ENCODE measurements around the gene RSBN1L. TPM values are rescaled to one million over a fixed set of nuclear protein-coding genes. Genes with fewer than 3 reads are reported as not detected.
"Not testable (repeated sequence)": the region's sequence is repeated elsewhere in the genome, so short reads cannot be mapped to it uniquely, and the experiment has no call there.

RSBN1L gene
- polyA plus RNA-seq, 3 donors from 2014 or later: 4.9 to 11.1 (median 6.5) TPM

DNA sequence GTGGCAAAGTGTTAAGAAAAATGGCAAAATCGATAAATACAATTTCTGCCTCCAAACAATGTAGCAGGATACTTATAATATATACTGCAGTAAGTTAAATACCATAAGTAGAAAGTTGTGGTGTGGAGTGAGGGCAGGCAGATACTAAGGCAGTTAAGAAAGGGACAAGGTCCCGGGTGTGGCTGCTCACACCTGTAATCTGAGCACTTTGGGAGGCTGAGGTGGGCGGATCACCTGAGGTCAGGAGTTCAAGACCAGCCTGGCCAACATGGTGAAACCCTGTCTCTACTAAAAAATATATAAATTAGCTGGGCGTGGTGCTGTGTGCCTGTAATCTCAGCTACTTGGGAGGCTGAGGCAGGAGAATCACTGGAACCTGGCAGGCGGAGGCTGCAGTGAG, 21.3 kb downstream of the RSBN1L start:
- H3K9me3 Mint-ChIP-seq; H3K27me3 Mint-ChIP-seq (ENCODE audit: low read depth in 3 of 3); H3K4me3 Mint-ChIP-seq; H3K36me3 Mint-ChIP-seq; DNase-seq: not testable (repeated sequence)
- H3K27ac Mint-ChIP-seq: peak overlapping the region in 2 of 6 donors; percentile 6 to 72
- H3K4me1 Mint-ChIP-seq: peaks cover 53 to 65% of the 10 kb centered on the region in 2 donors

DNA sequence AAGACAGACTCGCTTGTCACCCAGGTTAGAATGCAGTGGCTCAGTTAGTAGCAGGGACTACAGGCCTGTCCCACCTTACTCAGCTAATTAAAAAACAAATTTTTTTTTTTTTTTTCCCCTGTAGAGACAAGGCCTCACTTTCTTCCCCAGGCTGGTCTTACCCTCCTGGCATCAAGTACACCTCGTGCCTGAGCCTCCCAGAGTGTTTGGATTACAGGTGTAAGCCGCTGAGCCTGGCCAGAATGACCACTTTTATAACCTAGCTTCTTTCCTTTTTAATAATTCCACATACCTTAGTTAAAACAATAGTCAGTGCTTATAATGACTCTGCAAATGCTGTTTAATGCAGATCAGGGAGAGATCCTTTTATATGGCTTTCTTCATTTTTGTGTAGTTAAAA, 31.3 kb downstream of the RSBN1L start:
- Mint-ChIP-seq H3K4me1 (peaks cover 49 to 59% of the 10 kb centered on the region in 2 donors), H3K4me3 (peak overlapping the region; percentile 40 to 60 (median 52)), H3K27ac (peak overlapping the region; percentile 73 to 94 (median 81)), H3K36me3 (no peaks in the 10 kb centered on the region), H3K27me3 (ENCODE audit: low read depth in 3 of 3) (peaks cover 0 to 2% (median 0%) of the 10 kb centered on the region in 3 donors), H3K9me3 (no peaks in the 10 kb centered on the region)
- no peak for DNase-seq

DNA sequence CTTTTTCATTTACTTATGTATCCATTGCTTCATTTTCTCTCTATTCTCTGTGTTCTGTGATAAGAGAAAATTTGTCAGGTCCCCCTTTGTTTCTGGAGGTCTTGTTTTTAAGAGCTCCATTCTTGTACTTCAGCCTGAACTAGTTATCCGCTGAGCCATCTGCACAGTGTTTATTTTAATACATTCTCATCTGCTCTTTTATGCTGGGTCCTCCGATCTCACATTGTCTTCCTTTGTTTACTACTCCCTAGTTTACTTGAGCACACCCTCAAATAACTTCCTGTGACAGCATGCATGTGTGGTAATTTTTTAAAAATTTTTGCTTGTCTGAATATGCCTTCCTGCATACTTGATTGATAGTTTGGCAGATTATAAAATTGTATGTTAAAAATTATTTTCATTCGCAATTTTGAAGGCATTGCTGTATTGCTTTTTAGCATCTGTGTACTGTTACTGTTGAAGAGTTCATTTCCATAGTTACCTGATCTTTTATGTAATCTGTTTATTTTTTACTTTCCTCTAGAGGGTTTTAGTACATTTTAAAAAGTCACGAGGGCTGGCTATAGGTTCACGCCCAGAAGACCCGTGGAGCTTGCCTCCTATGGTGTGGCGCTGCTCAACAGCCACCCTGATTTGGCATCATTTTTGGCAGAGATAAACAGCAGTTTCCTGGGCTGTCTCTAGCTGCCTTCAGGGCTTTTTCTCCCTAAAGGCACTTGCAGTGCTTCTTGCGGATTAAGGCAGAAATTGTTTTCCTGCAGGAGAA, 31.9 kb downstream of the RSBN1L start:
- H3K27ac Mint-ChIP-seq: peak overlapping the region; percentile 73 to 94 (median 81)
- H3K4me3 Mint-ChIP-seq: peak overlapping the region; percentile 40 to 60 (median 52)
- no peaks in the 10 kb centered on the region for H3K36me3 Mint-ChIP-seq

DNA sequence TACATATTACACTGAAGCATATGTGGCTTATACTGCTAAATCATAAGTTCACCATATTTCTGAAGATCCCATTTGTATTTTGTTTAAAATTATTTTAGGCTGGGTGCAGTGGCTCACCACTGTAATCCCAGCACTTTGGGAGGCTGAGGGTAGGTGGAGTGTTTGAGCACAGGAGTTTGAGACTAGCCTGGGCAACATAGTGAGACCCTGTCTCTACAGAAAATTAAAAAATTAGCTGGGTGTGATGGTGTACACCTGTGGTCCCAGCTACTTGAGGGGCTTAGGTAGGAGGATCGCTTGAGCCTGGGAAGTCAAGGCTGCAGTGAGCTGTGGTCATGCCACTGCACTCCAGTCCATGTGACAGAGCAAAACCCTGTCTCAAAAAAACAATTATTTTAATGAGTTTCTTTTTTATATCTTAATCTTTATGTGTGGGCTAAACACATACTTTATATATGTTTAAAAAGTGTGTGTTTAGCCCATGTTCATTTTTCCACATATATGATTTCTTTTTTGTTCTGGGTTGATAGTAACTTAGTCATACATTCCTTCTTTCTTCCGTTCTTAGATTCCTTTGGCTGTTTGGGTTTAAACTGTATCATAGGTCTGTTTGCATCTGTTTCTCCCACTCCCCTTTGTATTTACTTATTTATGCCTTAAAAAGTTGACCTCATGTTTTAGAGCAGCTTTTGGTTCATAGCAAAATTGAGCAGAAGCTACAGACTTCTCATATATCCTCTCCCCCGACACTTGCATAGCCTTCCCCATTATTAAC, 33.5 kb downstream of the RSBN1L start:
- Mint-ChIP-seq H3K27ac (peak overlapping the region in 5 of 6 donors; percentile 73 to 84 (median 82)), H3K4me1 (peaks cover 61 to 77% of the 10 kb centered on the region in 2 donors), H3K9me3 (no peaks in the 10 kb centered on the region), H3K36me3 (no peaks in the 10 kb centered on the region), H3K27me3 (ENCODE audit: low read depth in 3 of 3) (peaks cover 0 to 2% (median 0%) of the 10 kb centered on the region in 3 donors), H3K4me3 (peak overlapping the region in 2 of 5 donors; percentile 39 to 57)
- DNase-seq: no peak

More for the DNA sequence above, 31.9 kb downstream of the RSBN1L start:
- peak in 2 of 3 donors; percentile 14 to 21 for DNase-seq
- peaks cover 0 to 2% (median 0%) of the 10 kb centered on the region in 3 donors for H3K27me3 Mint-ChIP-seq (ENCODE audit: low read depth in 3 of 3)
- H3K4me1 Mint-ChIP-seq: peaks cover 54 to 65% of the 10 kb centered on the region in 2 donors
- no peaks in the 10 kb centered on the region for H3K9me3 Mint-ChIP-seq

DNA sequence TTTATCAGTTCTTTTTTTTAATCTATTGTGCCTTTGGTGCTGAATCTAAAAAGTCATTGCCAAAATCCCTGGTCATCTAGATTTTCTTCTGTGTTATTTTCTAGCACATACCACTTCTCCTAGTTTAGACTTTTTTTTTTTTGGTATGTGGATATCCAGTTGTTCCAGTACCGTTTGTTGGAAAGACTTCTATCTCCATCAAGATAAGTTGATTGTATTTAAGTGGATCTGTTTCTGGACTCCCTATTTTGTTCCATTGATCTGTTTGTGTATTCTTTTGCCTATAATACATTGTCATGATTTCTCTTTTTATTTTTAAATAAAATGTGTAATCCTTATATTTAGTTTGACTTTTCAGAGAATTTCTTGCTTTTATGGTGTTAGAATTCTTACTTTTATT, 35.5 kb downstream of the RSBN1L start:
- H3K27me3 Mint-ChIP-seq (ENCODE audit: low read depth in 3 of 3): peaks cover 0 to 2% (median 0%) of the 10 kb centered on the region in 3 donors
- peaks cover 64 to 90% of the 10 kb centered on the region in 2 donors for H3K4me1 Mint-ChIP-seq
- no peaks in the 10 kb centered on the region for H3K9me3 Mint-ChIP-seq
- no peak for DNase-seq
- peak overlapping the region in 1 of 6 donors; percentile 35 for H3K27ac Mint-ChIP-seq
- H3K4me3 Mint-ChIP-seq: no peak overlapping the region
- no peaks in the 10 kb centered on the region for H3K36me3 Mint-ChIP-seq

DNA sequence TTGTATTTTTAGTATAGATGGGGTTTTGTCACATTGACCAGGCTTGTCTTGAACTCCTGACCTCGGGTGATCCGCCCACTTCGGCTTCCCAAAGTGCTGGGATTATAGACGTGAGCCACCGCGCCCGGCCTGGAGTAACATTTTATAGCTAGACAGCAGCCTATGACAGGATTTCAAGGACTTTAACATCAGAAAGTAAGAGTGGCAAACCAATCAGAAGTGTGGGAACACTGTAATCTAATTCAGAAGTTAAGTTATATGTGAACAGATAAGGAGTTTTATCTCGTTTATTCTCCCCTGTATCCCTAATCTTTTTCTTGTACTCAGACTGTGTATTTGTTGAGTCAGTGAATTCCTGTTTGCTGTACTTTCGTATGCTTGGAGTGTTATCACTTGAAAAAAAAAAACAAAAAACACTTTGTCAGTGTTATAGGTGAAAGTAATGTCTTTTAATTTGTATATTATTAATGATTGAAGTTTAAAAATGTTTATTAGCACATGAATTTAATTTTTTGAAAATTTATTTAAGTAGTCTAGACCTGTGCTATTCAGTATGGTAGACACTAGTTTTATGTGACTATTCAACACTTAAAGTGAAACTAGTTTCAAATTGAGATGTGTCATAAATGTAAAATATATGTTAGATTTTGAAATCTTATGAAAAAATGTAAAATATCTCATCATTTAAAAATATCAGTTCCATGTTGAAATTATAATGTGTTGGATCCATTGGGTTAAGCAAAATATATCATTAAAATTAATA, 38.6 kb downstream of the RSBN1L start:
- H3K9me3 Mint-ChIP-seq: no peaks in the 10 kb centered on the region

DNA sequence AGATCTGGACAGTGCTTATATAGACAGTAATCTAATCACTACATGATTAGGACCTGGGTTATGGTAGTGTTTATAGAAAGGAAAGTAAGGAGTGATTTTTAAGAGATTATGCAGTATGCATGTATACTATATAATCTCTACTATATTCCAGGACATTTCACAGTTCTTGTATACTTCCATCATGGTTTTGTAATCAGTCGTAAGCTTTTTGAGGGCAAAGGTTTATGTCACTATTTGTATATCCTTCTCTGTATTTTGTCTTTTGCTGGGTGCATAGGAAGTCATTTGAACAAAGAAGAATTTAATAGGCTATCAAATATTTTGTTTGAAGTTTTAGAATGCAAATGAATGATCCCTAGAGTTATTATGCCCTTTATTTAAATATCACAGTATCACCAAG, 39.2 kb downstream of the RSBN1L start:
- Mint-ChIP-seq H3K27ac (peak overlapping the region in 3 of 6 donors; percentile 8 to 35 (median 11)), H3K9me3 (peaks cover 0 to 2% (median 0%) of the 10 kb centered on the region in 6 donors), H3K36me3 (peaks cover 0 to 7% (median 0%) of the 10 kb centered on the region in 3 donors), H3K27me3 (ENCODE audit: low read depth in 3 of 3) (peaks cover 0 to 2% (median 0%) of the 10 kb centered on the region in 3 donors), H3K4me3 (no peak overlapping the region), H3K4me1 (peaks cover 35 to 70% of the 10 kb centered on the region in 2 donors)
- DNase-seq: no peak

More for the DNA sequence above, 38.6 kb downstream of the RSBN1L start:
- peak overlapping the region in 3 of 5 donors; percentile 20 to 27 (median 25) for H3K4me3 Mint-ChIP-seq
- H3K27me3 Mint-ChIP-seq (ENCODE audit: low read depth in 3 of 3): peaks cover 0 to 2% (median 0%) of the 10 kb centered on the region in 3 donors
- H3K36me3 Mint-ChIP-seq: peaks cover 0 to 7% (median 0%) of the 10 kb centered on the region in 3 donors
- peaks cover 41 to 70% of the 10 kb centered on the region in 2 donors for H3K4me1 Mint-ChIP-seq
- H3K27ac Mint-ChIP-seq: peak overlapping the region in 2 of 6 donors; percentile 8 to 55
- no peak for DNase-seq

DNA sequence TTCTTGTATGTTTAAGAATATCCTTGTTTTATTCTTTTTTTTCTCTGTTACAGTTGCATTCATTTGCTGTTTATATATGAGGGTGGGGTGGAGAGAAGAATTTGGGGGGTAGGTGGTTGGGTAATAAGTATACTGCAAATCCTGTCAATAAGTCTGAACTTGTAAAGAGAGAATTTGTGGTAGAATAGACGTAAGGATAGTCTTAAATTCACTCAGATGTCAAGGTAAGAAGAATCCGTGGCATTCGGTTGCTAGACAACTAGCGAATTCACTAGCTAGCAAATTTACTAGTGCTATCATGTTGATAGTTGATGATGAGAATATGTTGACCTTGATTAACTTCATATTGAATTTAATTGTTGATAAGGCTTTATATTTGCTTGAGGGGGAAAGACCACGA, 40.7 kb downstream of the RSBN1L start:
- peak overlapping the region in 1 of 6 donors; percentile 21 for H3K27ac Mint-ChIP-seq

DNA sequence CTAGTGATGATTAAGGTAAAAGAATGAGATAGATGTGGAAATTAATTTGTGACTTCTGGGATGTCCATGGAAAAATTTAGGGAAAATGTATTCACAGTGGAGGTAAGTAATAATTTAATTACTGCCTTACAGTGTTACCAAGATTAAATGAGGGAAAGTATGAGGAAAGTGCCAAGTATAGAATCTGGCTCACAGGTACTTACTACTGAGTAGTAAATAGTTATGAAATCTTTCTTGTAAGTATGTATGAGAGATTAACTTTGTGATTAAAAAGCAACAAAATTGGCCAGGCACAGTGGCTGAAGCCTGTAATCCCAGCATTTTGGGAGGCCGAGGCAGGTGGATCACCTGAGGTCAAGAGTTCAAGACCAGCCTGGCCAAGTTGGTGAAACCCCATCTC, 42.1 kb downstream of the RSBN1L start:
- H3K9me3 Mint-ChIP-seq: peaks cover 0 to 2% (median 0%) of the 10 kb centered on the region in 6 donors
- H3K36me3 Mint-ChIP-seq: peaks cover 0 to 7% (median under 1%) of the 10 kb centered on the region in 3 donors
- no peak for DNase-seq
- H3K27ac Mint-ChIP-seq: peak overlapping the region in 2 of 6 donors; percentile 65 to 77
- H3K4me3 Mint-ChIP-seq: no peak overlapping the region
- no peaks in the 10 kb centered on the region for H3K27me3 Mint-ChIP-seq (ENCODE audit: low read depth in 3 of 3)
- peaks cover 17 to 50% of the 10 kb centered on the region in 2 donors for H3K4me1 Mint-ChIP-seq

More for the DNA sequence above, 40.7 kb downstream of the RSBN1L start:
- peaks cover 0 to 2% (median 0%) of the 10 kb centered on the region in 6 donors for H3K9me3 Mint-ChIP-seq
- H3K4me1 Mint-ChIP-seq: peaks cover 22 to 60% of the 10 kb centered on the region in 2 donors
- H3K27me3 Mint-ChIP-seq (ENCODE audit: low read depth in 3 of 3): no peaks in the 10 kb centered on the region
- H3K36me3 Mint-ChIP-seq: peaks cover 0 to 7% (median 0%) of the 10 kb centered on the region in 3 donors
- no peak for DNase-seq
- no peak overlapping the region for H3K4me3 Mint-ChIP-seq

DNA sequence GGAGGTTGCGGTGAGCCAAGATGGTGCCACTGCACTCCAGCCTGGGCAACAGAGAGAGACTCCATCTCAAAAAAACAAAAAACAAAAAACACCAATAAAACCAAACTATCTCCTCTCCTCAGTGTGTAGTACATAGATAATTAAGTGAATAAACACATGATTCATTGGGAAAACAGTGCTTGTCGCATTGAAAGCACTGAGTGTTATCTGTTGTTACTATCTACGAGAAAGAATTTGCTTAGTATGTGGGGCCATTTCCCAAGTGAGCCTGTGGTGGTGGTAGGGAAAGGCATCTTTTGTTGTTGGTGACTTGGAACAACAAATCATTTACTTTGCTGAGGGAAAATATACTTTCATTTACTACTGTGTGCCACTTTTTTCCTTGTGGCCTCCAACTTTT, 42.6 kb downstream of the RSBN1L start:
- DNase-seq: no peak
- Mint-ChIP-seq H3K27ac (peak overlapping the region in 2 of 6 donors; percentile 12 to 24), H3K4me3 (no peak overlapping the region), H3K4me1 (peaks cover 14 to 49% of the 10 kb centered on the region in 2 donors), H3K36me3 (peaks cover 0 to 7% (median 3%) of the 10 kb centered on the region in 3 donors), H3K9me3 (peaks cover 0 to 2% (median 0%) of the 10 kb centered on the region in 6 donors), H3K27me3 (ENCODE audit: low read depth in 3 of 3) (no peaks in the 10 kb centered on the region)

DNA sequence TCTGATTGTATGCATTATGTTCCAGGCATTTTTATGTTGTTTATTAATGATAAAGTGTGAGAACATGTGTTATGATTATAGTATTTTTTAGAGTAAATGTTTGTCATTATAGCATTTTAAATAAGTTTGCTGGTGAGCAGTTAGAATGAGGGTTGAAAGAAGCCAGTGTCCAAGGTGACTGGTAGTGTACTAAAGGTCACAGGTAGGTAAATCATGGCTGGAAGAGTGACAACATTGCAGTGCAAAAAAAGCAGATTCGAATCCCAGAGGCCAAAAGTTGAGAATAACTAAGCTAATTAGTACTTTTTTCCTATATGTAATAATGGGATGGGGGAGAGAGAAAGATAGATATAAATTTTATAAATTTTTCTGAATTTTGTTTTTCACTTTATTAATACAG, 44.0 kb downstream of the RSBN1L start:
- peaks cover 9 to 48% of the 10 kb centered on the region in 2 donors for H3K4me1 Mint-ChIP-seq
- H3K9me3 Mint-ChIP-seq: peaks cover 0 to 2% (median 0%) of the 10 kb centered on the region in 6 donors
- peaks cover 0 to 3% (median 0%) of the 10 kb centered on the region in 3 donors for H3K27me3 Mint-ChIP-seq (ENCODE audit: low read depth in 3 of 3)
- peaks cover 0 to 7% (median 4%) of the 10 kb centered on the region in 3 donors for H3K36me3 Mint-ChIP-seq
- no peak for DNase-seq
- peak overlapping the region in 4 of 6 donors; percentile 42 to 84 (median 62) for H3K27ac Mint-ChIP-seq
- no peak overlapping the region for H3K4me3 Mint-ChIP-seq

DNA sequence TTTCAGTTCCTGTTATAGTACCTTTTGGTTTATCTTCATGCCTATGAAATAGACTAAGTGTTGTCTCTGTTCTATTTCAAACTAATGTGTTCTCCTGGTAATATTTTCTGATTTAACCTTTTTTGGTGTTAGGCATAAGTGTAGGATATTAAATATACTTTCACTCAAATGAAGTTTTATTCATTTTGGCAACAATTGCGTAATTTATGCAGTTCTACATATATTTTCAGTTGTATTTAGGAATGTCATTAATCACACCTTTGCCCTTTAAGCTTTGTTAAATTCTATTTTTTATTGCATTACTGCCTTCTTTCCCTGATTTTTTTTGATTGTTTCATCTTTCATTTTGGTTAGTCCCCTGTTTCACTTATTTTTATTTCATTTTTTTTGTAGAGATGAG, 47.3 kb downstream of the RSBN1L start:
- Mint-ChIP-seq H3K36me3 (peaks cover 0 to 6% (median 3%) of the 10 kb centered on the region in 3 donors), H3K9me3 (peaks cover 0 to 2% (median 0%) of the 10 kb centered on the region in 6 donors), H3K27me3 (ENCODE audit: low read depth in 3 of 3) (peaks cover 0 to 3% (median 0%) of the 10 kb centered on the region in 3 donors), H3K4me1 (peaks cover 23 to 57% of the 10 kb centered on the region in 2 donors), H3K4me3 (no peak overlapping the region), H3K27ac (peak overlapping the region in 4 of 6 donors; percentile 49 to 59 (median 54))
- no peak for DNase-seq

DNA sequence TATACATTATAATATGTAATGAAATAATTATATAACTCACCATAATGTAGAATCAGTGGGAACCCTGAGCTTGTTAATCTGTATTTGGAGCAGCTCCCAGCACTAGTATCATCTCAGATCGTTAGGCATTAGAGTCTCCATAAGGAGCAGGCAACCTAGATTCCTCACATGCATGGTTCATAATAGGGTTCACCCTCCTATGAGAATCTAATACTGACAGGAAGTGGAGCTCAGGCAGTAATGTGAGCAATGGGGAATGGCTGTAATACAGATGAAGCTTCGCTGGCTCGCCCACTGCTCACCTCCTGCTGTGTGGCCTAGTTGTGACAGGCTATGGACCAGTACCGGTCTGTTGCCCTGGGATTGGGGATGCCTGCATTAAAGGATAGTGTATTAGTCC, 49.5 kb downstream of the RSBN1L start:
- H3K4me3 Mint-ChIP-seq: no peak overlapping the region
- H3K9me3 Mint-ChIP-seq: no peaks in the 10 kb centered on the region
- peaks cover 30 to 65% of the 10 kb centered on the region in 2 donors for H3K4me1 Mint-ChIP-seq
- DNase-seq: no peak
- peak overlapping the region in 3 of 6 donors; percentile 50 to 84 (median 55) for H3K27ac Mint-ChIP-seq
- peaks cover 0 to 3% (median 0%) of the 10 kb centered on the region in 3 donors for H3K27me3 Mint-ChIP-seq (ENCODE audit: low read depth in 3 of 3)
- peaks cover 4 to 12% (median 7%) of the 10 kb centered on the region in 3 donors for H3K36me3 Mint-ChIP-seq
